Epidermal melanocyte (primary cell): ENCODE data around the gene MCUB.

Experiments
- DNase-seq: peaks from one replicate; pipeline ENCODE4 v3.0.0; 2011; ENCODE audit warnings: low spot score; ENCODE audit not compliant: insufficient read length

Gene MCUB

DNA sequence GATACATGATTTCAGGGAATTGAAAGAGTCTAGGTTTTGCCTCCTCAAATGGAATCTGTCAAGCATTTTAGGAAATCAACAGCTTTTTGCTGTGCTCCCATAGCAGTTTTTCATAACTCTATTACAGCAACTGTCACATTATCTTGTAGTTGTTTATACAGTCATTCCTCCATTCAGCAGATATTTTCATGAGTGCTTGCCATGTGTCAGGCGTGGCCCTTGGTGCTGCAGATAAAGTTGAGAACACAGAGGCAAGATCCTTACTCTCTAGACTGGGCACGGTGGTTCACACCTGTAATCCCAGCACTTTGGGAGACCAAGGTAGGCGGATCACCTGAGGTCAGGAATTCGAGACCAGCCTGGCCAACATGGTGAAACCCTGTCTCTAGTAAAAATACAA lies 67.3 kb downstream of the MCUB start:
- DNase-seq: no peak

DNA sequence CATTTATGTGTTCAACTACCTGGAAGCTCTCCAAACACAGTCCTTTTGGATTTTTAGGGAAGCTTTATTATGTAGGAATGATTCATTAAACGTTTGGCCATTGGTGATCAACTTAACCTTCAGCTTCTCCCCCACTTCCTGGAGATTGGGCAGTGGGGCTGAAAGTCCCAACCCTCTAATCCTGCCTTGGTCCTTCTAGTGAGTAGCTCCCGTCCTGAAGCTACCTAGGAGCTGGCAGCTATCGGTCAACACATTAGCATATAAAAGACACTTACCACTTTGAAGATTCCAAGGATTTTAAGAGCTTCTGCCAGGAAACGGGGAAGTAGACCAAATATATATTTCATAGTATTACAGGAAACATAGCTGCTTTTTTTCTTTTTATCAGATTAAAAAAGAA lies 69.7 kb downstream of the MCUB start:
- no peak for DNase-seq

DNA sequence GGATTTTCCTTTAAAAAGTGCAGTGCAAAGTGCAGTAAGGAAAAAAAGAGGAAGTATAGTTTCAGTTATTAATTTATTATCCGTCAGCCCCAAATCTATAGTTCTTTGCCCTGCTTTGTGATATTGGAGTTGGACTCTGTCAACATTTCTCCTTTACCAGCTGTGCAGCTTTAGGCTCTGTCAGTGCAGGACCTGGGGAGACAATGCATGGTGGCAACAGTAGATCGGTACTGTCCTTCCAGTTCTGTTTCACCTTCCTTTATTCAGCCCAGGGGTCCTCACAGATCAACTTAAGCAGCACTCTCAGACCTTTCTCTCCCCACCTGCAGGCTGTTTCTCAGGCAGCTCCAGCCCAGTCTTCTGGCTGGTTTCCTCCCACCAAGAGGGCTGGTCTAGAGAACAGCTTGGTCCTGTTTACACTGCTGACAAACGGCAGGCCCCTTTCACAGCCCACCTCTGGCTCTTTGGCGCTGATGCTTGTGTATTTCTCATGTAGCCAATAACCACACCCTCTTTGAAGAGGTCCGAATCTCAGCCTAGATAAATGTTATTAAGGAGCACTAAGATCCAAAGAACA lies 71.6 kb downstream of the MCUB start:
- DNase-seq: no peak

DNA sequence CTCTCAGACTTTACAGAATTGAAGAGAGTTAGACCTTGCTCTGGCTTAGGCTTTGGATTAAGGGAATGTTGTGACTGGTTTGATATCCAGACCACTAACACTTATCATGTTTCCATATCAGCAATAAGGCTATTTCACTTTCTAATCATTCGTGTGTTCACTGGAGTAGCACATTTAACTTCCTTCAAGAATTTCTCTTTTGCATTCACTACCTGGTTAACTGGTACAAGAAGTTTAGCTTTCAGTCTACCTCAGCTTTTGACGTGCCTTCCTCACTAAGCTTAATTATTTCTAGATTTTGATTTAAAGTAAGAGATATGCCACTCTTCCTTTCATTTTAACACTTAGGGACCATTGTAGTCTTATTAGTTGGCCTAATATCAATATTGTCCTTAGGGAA lies 80.6 kb downstream of the MCUB start:
- DNase-seq: no peak

DNA sequence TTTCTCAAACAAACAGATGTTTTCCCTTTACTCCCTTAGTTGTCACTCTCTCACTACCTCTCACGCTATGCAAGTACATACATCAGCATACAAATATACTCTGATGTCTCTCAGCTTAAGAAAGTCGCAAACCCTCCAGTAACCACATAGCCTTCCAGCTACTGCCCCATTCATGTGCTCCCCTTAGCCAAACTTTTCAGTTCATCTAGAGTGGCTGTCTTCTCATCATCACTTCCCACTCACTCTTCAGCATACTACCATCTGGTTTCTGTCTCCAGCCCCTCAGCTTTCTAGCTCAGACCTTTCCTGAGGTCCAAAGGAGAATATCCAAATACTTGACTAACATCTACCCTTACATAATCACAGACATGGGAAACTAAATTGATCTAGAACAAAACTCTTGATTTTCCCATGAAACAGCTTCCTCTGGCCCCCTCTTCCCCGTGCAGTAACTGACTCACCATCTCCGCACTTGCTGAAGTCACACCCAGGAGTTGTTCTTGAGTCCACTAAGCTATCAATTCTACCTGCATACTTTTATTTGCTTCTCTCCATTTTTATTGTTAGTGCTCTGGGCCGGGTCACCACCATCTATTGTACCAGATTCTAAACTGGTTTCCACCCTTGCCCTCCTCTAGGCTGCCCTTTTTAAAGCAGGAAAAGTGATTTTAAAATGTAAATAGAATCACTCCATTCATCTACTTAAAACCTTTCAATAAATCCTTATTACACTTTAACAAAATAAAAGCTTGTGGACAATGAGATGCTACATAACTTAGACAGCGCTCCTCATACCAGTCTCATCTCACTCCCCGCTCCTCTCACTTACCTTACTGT lies 86.0 kb downstream of the MCUB start:
- DNase-seq: no peak

DNA sequence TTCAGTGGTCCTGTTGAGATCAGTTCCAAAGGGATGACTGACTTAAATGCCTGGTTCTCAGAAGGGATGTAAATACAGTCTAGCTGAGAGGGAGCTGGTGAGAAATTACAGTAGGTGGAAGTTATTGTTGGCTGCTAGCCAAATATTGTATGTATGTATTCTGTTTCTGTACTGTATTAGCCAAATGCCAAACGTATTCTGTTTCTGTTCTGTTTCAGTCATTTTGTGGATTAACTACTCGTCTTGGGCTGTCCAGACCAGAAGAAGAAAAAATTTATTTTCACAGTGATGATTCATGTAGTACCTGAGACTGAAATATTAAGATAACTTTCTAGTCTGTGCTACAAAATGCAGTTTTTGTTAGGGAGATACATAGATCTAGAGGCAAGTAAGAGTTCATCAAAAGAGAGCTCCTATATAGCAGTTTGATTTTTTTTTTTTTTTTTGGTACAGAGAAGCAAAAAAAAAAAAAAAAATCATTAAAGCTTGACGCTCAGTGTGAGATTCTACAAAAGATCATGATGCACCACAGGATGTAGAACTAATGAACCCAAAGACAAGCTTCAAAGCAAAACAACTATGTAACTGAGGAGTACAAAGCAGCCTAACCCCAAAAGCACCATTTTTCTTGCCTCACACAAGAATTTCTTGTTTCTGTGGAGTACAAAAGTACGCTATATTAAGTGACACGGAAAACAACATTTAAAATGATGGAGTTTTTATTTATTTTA lies 88.4 kb downstream of the MCUB start:
- DNase-seq: no peak

DNA sequence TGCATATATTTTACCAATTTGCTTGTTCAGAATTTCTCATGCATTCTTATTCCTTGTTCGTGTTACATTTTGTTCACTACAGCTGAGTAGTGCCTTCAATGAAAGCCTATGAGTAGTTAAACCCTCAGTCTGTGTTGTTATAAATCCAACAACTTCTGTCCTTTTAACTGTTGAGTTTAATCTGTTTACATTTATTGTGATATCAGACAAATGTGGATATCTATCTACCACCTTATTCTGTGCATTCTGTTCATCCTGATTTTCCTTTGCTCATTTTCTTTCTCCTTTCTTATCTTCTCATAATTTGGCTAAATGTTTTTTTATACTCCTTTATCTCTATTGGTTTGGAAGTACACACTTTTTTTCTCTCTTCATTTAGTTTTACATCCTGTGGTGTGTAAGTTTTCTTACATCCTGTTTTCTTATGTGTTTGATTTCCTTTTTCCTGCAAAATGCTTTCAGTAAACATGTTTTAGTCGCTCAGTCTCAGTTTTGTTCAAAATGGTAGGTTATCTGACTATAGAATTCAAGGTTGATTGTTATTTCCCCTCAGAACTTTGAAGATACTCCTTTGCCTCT lies 89.0 kb downstream of the MCUB start:
- no peak for DNase-seq

DNA sequence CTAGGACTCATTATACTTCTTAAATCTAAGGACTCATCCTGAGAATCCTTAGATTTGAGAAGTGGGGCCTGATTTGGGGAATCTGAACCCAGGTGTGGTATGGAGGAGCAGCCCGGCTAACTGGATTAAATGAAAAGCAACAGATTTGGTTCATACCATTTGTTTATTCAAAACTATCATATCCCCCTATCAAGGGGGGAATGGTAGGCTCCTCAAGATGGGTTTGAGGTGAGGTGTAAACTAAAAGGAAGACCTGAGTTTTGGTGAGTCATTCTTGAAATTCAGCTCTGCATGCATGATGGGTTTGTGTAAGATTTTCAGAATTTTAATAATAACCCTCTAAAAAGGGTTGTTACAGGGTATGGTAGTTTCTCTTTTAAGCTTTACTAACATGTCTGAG lies 89.8 kb downstream of the MCUB start:
- no peak for DNase-seq

DNA sequence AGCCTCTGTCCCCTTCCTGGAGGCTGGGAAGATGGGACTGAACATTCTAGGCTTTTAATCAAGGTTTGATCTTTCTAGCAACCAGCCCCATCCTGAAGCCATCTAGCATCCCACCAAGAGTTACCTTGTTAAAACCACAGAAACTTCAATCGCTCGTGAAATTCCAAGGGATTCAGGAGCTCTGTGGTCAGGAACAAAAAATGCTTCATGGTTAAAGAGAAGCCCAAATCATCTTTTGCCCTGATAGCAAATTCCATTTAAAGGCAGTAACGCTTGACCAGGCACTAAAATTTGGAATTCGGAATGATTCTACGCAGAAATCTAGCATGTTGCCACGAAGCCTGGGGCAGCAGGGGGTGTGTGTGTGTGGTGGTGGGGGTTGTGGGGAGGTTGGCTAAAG lies 95.3 kb downstream of the MCUB start:
- DNase-seq: no peak

DNA sequence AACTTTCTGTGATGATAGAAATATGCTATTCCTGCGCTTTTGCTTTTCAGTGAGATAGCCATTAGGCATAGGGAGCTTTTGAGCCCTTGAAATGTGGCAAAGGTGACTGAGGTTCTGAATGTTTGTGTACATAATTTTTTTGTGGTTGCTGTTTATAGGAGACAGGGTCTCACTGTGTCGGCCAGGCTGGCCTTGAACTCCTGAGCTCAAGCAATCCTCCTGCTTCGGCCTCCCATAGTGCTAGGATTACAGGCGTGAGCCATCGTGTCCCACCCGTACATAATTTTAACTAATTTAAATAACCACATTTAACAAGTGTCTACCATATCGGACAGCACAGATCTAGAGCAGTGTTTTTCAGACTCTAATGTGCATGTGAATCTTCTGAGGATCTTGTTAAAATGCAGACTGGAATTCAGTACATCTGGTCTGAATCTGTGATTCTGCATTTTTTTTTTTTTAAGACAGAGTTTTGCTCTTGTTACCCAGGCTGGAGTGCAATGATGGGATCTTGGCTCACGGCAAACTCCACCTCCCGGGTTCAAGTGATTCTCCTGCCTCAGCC lies 97.9 kb downstream of the MCUB start:
- no peak for DNase-seq

DNA sequence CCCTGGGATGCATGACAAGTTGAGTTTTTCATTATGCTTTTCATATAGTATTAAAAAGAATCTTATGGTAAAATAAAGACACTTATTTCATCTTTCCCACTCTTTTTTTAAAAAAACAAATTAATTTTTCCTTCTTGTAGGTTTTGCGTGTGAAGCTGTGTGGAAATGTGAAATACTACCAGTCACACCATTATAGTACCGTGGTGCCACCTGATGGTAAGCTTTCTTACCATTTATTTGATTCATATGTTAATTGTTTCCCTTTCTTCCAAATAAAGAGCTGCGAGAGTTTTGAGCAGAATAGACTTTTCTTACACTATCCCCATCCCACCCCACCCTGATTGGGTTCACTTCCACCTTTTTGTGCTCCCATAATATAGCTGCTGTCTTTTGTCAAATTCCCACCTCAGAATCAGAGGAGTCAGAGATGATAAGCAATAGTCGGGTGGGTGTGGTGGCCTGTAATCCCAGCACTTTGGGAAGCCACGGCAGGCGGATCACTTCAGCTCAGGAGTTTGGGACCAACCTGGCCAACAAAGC lies 98.9 kb downstream of the MCUB start:
- no peak for DNase-seq

DNA sequence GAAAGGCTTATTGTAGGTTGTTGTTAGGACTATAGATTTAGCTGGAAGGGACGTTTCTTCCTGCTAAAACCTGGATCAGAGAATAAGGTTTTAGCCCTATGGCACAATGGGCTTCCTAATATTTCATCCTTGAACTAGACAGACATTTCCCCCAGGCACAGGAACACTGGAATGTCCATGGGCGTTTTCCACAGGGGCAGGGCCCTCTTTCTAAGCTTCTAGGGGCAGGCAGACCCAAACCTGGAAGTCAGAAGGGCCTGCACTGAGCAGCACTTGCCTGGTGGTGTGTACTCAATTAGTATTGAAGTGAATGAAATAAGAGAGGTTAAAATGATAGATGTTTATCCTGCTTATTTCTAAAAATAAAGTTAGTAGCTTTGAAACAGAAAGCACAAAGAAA lies 102.1 kb downstream of the MCUB start:
- no peak for DNase-seq

DNA sequence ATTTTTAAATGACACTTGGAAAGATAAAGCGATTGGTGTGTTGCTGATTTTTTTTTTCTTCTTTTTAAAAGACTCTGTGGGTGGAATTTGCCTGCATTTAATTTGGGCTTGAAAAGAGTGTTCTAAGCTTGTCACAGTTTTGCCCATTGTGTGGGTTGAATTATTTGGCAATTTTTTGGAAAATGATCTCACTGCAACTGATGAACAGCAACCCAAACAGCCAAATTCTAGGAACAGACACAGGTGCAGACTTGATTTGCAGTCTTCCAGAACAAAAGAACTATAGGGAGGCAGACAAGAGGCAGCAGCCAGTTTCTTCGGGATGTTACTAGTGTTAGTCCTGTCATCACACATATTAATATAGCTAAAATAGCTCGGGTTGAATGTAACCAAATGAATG lies 102.7 kb downstream of the MCUB start:
- DNase-seq: no peak

DNA sequence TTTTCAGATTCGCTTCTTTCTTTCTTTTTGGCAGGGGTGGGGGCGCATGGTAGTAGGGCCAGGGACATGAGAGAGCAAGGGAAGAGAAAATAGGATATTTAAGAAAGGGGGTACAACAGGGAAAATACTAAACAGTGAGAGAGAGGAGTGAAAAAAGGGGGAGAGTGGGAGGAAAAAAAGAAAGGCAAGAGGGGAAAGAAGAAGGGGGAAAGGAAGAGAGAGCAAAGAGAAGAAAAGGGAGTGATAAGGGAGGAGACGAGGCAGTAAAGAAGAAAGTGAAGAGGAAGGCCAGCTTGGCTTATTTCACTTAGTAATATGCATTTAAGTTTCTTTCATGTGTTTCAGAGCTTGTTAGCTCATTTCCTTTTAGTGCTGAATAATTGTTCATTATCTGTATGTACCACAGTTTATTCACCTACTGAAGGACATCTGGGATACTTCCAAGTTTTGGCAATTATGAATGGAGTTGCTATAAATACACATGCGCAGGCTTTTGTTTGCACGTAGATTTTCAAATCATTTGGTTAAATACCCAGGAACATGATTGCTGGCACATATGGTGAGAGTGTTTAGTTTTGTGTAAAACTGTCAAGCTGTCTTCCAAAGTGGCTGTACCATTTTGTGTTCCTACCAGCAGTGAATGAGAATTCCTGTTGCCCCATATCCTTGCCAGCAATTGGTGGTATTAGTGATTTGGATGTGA lies 105.9 kb downstream of the MCUB start:
- DNase-seq: no peak

DNA sequence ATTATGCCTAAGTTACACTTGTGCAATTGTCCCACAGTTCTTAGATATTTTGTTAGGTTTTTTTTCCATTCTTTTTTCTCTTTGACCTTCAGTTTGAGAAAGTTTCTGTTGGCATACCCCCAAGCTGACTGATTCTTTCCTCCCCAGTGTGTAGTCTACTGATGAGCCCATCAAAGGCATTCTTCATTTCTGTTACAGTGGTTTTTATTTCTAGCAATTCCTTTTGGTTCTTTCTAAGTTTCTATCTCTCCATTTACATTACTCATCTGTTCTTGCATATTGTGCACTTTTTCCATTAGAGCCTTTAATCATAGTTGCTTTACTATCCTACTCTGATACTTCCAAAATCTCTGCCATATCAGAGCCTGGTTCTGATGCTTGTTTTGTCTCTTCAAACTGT lies 111.3 kb downstream of the MCUB start:
- no peak for DNase-seq

DNA sequence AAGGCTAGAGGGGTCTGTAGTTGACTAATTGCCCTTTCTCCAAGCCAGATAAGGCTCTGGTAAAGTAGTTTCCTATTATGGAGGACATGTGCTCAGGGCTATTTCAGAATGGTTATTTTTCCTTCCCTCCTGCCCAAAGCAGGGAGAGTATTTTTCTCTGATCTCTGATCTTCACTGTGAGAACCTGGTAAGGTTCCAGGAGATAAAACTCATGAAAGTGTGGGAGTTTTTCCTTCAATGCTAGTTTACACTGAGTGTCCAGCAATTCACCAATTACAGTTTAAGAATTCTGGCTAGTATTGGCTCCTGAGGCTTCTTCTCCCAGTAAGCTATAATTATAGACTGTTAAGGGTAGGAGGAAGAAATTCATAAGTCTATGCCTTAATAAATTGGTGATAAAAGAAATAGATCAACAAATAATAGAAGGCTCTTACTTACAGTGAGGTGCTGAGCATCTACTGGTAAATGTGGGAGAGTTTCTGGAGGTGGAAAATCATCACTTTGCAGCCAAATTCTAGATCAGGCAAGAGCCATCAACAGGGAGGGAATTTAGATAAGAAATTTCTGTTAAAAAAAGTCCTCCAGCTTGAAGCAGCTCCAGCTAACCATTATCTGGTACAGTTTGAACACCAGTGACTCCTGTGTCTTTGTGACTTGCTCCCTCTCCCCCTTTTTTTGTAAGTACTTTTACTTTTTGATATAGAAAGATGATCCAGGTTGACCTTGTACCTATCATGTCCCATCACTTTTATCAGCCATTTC lies 112.3 kb downstream of the MCUB start:
- no peak for DNase-seq

DNA sequence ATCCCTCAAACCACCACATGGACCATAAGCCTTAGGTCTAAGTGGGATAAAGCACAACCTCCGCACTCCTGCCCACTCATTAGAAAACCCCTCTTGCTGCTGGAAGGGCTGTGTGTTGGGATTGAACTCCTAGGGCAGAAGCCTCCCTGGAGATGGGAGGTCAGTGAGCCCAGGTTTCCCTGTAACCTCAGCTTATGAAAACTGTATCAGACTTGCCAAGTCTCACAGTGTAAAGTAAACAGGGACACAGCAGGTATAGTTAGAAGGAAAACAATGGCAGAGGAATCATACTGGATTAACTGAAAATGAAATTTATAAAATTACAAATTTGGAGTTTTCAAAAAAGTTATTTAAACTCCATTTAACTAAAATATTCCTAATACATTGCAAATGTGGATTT lies 113.3 kb downstream of the MCUB start:
- DNase-seq: no peak

DNA sequence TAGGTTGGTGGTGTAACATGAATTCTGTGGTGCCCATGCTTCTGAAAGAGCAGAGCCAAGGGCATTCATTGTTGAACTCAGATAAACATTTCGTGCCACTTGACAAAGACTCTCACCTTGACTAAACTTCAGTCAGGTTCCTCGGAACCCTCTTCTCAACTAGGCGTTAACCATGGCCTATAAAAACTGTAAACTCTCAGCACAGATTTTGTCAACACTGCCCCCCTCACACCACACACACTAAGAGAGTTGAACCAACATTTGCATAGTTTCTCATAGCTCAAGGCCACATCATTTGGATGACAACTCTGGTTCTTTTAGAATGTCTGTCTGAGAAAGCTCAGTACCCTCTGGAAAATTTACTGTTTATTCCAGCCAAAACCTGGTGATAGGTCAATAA lies 115.1 kb downstream of the MCUB start:
- no peak for DNase-seq

DNA sequence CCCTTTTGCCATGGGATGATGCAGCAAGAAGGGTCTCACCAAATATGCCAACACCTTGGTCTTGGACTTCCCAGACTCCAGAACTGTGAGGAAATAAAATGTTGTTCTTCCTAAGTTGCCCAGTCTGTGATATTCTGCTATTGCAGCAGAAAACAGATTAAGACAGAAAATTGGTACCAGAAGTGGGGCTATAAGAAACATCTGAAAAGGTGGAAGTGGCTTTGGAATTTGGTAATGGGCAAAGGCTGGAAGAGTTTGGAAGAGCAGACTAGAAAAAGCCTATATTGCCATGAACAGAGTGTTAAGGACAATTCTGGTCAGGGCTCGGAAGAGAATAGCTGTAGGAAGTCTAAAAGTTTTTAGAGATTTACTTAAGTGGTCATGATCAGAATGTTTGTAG lies 115.8 kb downstream of the MCUB start:
- no peak for DNase-seq

DNA sequence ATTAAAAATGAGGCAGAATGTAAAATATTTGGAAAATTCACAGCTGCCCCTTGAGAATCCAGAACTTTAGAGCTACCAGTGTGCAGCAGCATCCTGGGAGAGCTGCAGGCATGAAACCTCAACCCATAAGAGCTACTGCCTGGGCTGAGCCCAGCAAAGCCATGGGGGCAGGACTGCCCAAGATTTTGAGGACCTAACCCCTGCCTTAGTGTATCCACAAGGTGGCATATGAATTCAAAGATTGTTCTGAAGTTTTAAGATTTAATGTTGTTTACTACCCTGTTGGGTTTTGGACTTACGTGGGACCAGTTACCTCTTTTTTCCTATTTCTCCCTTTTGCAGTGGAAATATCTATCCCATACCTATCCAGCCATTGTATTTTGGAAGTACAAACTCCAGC lies 116.8 kb downstream of the MCUB start:
- DNase-seq: no peak
